GM12892 (cell line): ENCODE measurements around the gene U2AF2.

Experiments used
- POLR2A ChIP-seq: IDR thresholded peaks from 2 replicates; pipeline ENCODE4 v1.6.1; 2011; ENCODE audit warnings: low read depth, low read length, control low read depth
- POLR2AphosphoS5 ChIP-seq: IDR thresholded peaks from 2 replicates; pipeline ENCODE4 v1.6.1; 2011; ENCODE audit warnings: low read depth, low read length, control low read depth
- TAF1 ChIP-seq: IDR thresholded peaks from 2 replicates; pipeline ENCODE4 v1.6.1; 2011; ENCODE audit warnings: low read depth, mild to moderate bottlenecking, control low read depth, low read length, borderline replicate concordance

- TF ChIP-seq POLR2A (no peak), POLR2AphosphoS5 (no peak), TAF1 (no peak)
These were observed 4.1 kb downstream of the U2AF2 start for GRCh38 chr19:55658846-55659459.
